Measurements from ENCODE around the gene PCDHA2.
A peak's percentile ranks its signal among the peaks of the same experiment; 100 is the strongest.
"Not testable (repeated sequence)": the region's sequence is repeated elsewhere in the genome, so short reads cannot be mapped to it uniquely, and the experiment has no call there.

The PCDHA2 gene

GRCh38 chr5:140821375-140822280, 27.0 kb downstream of the PCDHA2 start, which contains the start of gene PCDHA5:
TSS of gene PCDHA5 (plus strand) at chr5:140821613.
- DNase-seq (ENCODE audit: low spot score): no peak

GRCh38 chr5:140822281-140822629, 27.6 kb downstream of the PCDHA2 start:
- DNase-seq (ENCODE audit: low spot score): no peak

- DNase-seq (ENCODE audit: low spot score): not testable (repeated sequence)
Observed at GRCh38 chr5:140822969-140823368, 28.3 kb downstream of the PCDHA2 start.

GRCh38 chr5:140823475-140823874, 28.8 kb downstream of the PCDHA2 start:
- DNase-seq (ENCODE audit: low spot score): no peak

- DNase-seq (ENCODE audit: low spot score): no peak
Observed at GRCh38 chr5:140827704-140828361, 33.2 kb downstream of the PCDHA2 start, which contains the start of gene PCDHA6. TSS of gene PCDHA6 (plus strand) at chr5:140827960. CDS start at chr5:140828092, 132 bp downstream.

GRCh38 chr5:140828362-140828737, 33.7 kb downstream of the PCDHA2 start:
- no peak for DNase-seq (ENCODE audit: low spot score)

- DNase-seq (ENCODE audit: low spot score): not testable (repeated sequence)
Observed at GRCh38 chr5:140829511-140830501, 35.2 kb downstream of the PCDHA2 start.

- DNase-seq (ENCODE audit: low spot score): no peak
Observed at GRCh38 chr5:140833993-140834392, 39.3 kb downstream of the PCDHA2 start, which contains the start of gene PCDHA7. TSS of gene PCDHA7 (plus strand) at chr5:140834269. CDS start at chr5:140834384, 115 bp downstream.

- DNase-seq (ENCODE audit: low spot score): not testable (repeated sequence)
Observed at GRCh38 chr5:140834439-140835008, 39.9 kb downstream of the PCDHA2 start.

- no peak for DNase-seq (ENCODE audit: low spot score)
Observed at GRCh38 chr5:140835622-140836510, 41.2 kb downstream of the PCDHA2 start.

GRCh38 chr5:140840978-140841962, 46.6 kb downstream of the PCDHA2 start, which contains the start of gene PCDHA8:
TSS of gene PCDHA8 (plus strand) at chr5:140841187. CDS start at chr5:140841322, 135 bp downstream.
- peak; percentile 60 for DNase-seq (ENCODE audit: low spot score)

- no peak for DNase-seq (ENCODE audit: low spot score)
Observed at GRCh38 chr5:140842798-140843733, 48.4 kb downstream of the PCDHA2 start.
